Measurements from ENCODE around the gene FATE1.

DNA sequence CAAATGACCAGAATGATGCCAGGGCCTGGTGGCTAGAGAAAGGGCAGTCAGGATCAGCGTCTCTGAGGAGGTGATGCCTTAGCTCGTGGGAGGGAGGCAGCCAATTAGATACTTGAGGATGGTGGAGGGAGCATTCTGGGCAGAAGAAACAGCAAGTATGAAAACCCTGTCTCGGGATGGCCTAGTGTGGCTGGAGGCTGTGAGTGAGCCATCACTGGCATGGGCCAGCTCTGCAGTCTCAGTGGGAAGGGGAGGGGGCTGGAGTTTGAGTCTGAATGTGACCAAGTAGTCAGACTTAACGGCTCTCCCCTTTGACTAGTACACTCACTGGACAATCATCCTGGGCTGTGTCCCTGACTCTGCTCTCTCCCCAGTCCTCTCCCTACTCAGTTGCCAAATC is 25.8 kb downstream of the FATE1 start:
- TF ChIP-seq CTCF (IDR thresholded peaks at IDR 0.05) (no peak), POLR2A (IDR thresholded peaks at IDR 0.05) (no peak)
